22Rv1 (cell line): Measurements from ENCODE around the gene TTLL8.
A peak's percentile ranks its signal among the peaks of the same experiment; 100 is the strongest.

Experiments
- H3K27ac ChIP-seq: fragments of 450-650 bp; 2 replicates; pipeline ENCODE4 v1.5.1; 2017
- CTCF ChIP-seq: fragments of 450-650 bp; IDR thresholded peaks from 2 replicates; pipeline ENCODE4 v1.5.1; 2017; ENCODE audit warnings: mild to moderate bottlenecking
- ZFX ChIP-seq: fragments of 450-650 bp; IDR thresholded peaks from 2 replicates; pipeline ENCODE4 v1.6.1; 2017; ENCODE audit warnings: antibody characterized with exemption, borderline replicate concordance

The TTLL8 gene

GRCh38 chr22:50098052-50098451 lies 40.0 kb upstream of the TTLL8 start:
- TF ChIP-seq ZFX = no peak
- TF ChIP-seq CTCF = no peak
- no peak overlapping the region for H3K27ac ChIP-seq

- H3K27ac ChIP-seq = no peak overlapping the region
- TF ChIP-seq CTCF = no peak
- no peak for TF ChIP-seq ZFX
These were observed 34.2 kb upstream of the TTLL8 start for GRCh38 chr22:50092342-50092741.

- H3K27ac ChIP-seq = no peak overlapping the region
- TF ChIP-seq ZFX (no peak), CTCF (no peak)
These were observed 33.1 kb upstream of the TTLL8 start for GRCh38 chr22:50091092-50091768.

GRCh38 chr22:50090412-50090714 lies 32.3 kb upstream of the TTLL8 start:
- TF ChIP-seq CTCF (no peak), ZFX (no peak)
- H3K27ac ChIP-seq = peak overlapping the region; percentile 64

GRCh38 chr22:50089682-50090411 lies 31.7 kb upstream of the TTLL8 start, which contains the start of gene MOV10L1:
Gene MOV10L1, plus strand, starts transcription at chr22:50090006. Its CDS starts 83 bp downstream, at chr22:50090089.
- H3K27ac ChIP-seq = peak within 1 kb of the TSS; percentile 64
- no peak for TF ChIP-seq ZFX
- TF ChIP-seq CTCF = no peak

- TF ChIP-seq CTCF (no peak), ZFX (no peak)
- H3K27ac ChIP-seq = peak overlapping the region; percentile 64
These were observed 31.1 kb upstream of the TTLL8 start for GRCh38 chr22:50089231-50089630.

- TF ChIP-seq ZFX = no peak
- TF ChIP-seq CTCF = no peak
- H3K27ac ChIP-seq = no peak overlapping the region
These were observed 30.0 kb upstream of the TTLL8 start for GRCh38 chr22:50088096-50088495.
